ENCODE data around the gene SH3TC1.

The SH3TC1 gene

DNA sequence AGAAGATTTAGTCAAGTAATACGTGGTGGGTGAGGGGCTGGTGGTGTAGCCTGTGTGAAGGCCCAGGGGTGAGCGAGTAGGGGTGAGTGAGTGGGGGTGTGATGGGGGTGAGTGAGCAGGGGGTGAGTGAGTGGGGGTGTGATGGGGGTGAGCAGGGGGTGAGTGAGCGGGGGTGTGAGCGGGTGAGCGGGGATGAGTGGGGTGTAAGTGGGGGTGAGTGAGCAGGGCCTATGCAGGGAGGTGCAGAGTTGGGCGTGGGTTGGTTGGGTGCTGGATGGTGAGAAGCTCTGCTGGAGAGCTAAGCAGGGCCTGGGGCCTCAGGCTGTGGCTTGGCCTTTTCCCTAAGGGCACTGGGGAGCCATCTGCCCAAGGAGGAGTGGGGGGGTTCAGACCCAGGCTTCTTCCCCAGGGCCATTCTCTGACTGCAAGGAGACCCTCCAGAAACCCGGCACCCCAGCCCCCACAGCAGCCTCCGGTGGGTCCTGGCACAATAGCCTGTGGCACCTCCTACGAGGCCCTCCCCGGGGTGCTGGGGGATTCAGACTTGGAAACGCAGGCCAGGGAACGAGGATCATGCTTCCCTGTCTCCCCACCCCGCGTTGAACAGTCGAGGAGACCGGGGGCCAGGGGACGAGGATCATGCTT is 30.4 kb downstream of the SH3TC1 start:
- Histone ChIP-seq H3K27ac (ENCODE audit: low read depth, low read length) (peak overlapping the region; percentile 84), H3K36me3 (ENCODE audit: control insufficient read depth, low read length) (peaks cover 76% of the 10 kb centered on the region), H3K4me1 (ENCODE audit: control insufficient read depth, low read length) (peaks cover 44% of the 10 kb centered on the region), H3K27me3 (ENCODE audit: control insufficient read depth, low read length) (no peaks in the 10 kb centered on the region), H3K9me2 (replicated peaks; ENCODE audit: control insufficient read depth, low read length) (no peaks in the 10 kb centered on the region), H3K4me2 (ENCODE audit: low read length) (peak overlapping the region; percentile 75), H3F3A (ENCODE audit: control insufficient read depth, insufficient read depth) (peaks cover 6% of the 10 kb centered on the region), H3K4me3 (ENCODE audit: low read length) (peak overlapping the region; percentile 60), H3K9me3 (ENCODE audit: control insufficient read depth, insufficient read depth, low read length) (no peaks in the 10 kb centered on the region), H4K20me1 (ENCODE audit: control insufficient read depth, insufficient read depth, low read depth, low read length) (no peaks in the 10 kb centered on the region), H3K79me2 (ENCODE audit: control insufficient read depth, low read length) (peaks cover 21% of the 10 kb centered on the region)
- TF ChIP-seq EZH2phosphoT487 (IDR thresholded peaks at IDR 0.05; ENCODE audit: borderline replicate concordance, low read length): no peak
- TF ChIP-seq CTCF (IDR thresholded peaks at IDR 0.05; ENCODE audit: low read depth, low read length, poor library complexity, severe bottlenecking): no peak

DNA sequence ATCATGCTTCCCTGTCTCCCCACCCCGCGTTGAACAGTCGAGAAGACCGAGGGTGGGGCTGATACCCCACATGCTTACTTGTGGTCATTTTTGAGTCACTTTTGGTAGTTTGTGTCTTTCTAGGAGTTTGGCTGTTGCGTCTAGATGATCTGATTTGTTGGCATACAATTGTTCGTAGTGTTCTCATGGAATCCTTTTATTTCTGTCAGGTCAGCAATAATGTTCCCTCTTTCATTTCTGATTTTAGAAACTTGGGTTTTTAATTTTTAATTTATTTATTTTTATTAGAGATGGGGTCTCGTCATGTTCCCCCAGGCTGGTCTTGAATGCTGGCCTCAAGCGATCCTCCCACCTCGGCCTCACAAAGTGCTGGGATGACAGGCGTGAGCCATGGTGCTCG is 30.9 kb downstream of the SH3TC1 start:
- TF ChIP-seq CTCF (IDR thresholded peaks at IDR 0.05; ENCODE audit: low read depth, low read length, poor library complexity, severe bottlenecking) (no peak), EZH2phosphoT487 (IDR thresholded peaks at IDR 0.05; ENCODE audit: borderline replicate concordance, low read length) (no peak)
- Histone ChIP-seq H3K9me2 (replicated peaks; ENCODE audit: control insufficient read depth, low read length) (no peaks in the 10 kb centered on the region), H3K79me2 (ENCODE audit: control insufficient read depth, low read length) (peaks cover 21% of the 10 kb centered on the region), H4K20me1 (ENCODE audit: control insufficient read depth, insufficient read depth, low read depth, low read length) (no peaks in the 10 kb centered on the region), H3K4me3 (ENCODE audit: low read length) (peak overlapping the region; percentile 60), H3K27ac (ENCODE audit: low read depth, low read length) (peak overlapping the region; percentile 84; the same call in 1 of the 2 replicates), H3K4me1 (ENCODE audit: control insufficient read depth, low read length) (peaks cover 50% of the 10 kb centered on the region), H3K36me3 (ENCODE audit: control insufficient read depth, low read length) (peaks cover 76% of the 10 kb centered on the region), H3K27me3 (ENCODE audit: control insufficient read depth, low read length) (no peaks in the 10 kb centered on the region), H3K9me3 (ENCODE audit: control insufficient read depth, insufficient read depth, low read length) (no peaks in the 10 kb centered on the region), H3K4me2 (ENCODE audit: low read length) (peak overlapping the region; percentile 75), H3F3A (ENCODE audit: control insufficient read depth, insufficient read depth) (peaks cover 6% of the 10 kb centered on the region)

GRCh38 chr4:8230891-8231290 is 31.8 kb downstream of the SH3TC1 start:
- Histone ChIP-seq H3K9me3 (ENCODE audit: control insufficient read depth, insufficient read depth, low read length) (no peaks in the 10 kb centered on the region), H3K4me1 (ENCODE audit: control insufficient read depth, low read length) (peaks cover 55% of the 10 kb centered on the region), H3K27me3 (ENCODE audit: control insufficient read depth, low read length) (no peaks in the 10 kb centered on the region), H3K9me2 (replicated peaks; ENCODE audit: control insufficient read depth, low read length) (no peaks in the 10 kb centered on the region), H3F3A (ENCODE audit: control insufficient read depth, insufficient read depth) (peaks cover 6% of the 10 kb centered on the region), H3K4me3 (ENCODE audit: low read length) (no peak overlapping the region), H3K4me2 (ENCODE audit: low read length) (no peak overlapping the region), H3K27ac (ENCODE audit: low read depth, low read length) (no peak overlapping the region), H3K36me3 (ENCODE audit: control insufficient read depth, low read length) (peaks cover 77% of the 10 kb centered on the region), H4K20me1 (ENCODE audit: control insufficient read depth, insufficient read depth, low read depth, low read length) (no peaks in the 10 kb centered on the region), H3K79me2 (ENCODE audit: control insufficient read depth, low read length) (peaks cover 21% of the 10 kb centered on the region)
- TF ChIP-seq EZH2phosphoT487 (IDR thresholded peaks at IDR 0.05; ENCODE audit: borderline replicate concordance, low read length) (no peak), CTCF (IDR thresholded peaks at IDR 0.05; ENCODE audit: low read depth, low read length, poor library complexity, severe bottlenecking) (no peak)
